HG02678 (cell line): Measurements from ENCODE around the gene MTCH1.
"Not testable (repeated sequence)": the region's sequence is repeated elsewhere in the genome, so short reads cannot be mapped to it uniquely, and the experiment has no call there.

ENCODE experiments used
- ATAC-seq: cut with Tn5 transposase; IDR thresholded peaks from one replicate; pipeline ENCODE4 v1.9.1; 2021; ENCODE audit warnings: mild to moderate bottlenecking, moderate library complexity; ENCODE audit not compliant: unreplicated experiment

Gene MTCH1

DNA sequence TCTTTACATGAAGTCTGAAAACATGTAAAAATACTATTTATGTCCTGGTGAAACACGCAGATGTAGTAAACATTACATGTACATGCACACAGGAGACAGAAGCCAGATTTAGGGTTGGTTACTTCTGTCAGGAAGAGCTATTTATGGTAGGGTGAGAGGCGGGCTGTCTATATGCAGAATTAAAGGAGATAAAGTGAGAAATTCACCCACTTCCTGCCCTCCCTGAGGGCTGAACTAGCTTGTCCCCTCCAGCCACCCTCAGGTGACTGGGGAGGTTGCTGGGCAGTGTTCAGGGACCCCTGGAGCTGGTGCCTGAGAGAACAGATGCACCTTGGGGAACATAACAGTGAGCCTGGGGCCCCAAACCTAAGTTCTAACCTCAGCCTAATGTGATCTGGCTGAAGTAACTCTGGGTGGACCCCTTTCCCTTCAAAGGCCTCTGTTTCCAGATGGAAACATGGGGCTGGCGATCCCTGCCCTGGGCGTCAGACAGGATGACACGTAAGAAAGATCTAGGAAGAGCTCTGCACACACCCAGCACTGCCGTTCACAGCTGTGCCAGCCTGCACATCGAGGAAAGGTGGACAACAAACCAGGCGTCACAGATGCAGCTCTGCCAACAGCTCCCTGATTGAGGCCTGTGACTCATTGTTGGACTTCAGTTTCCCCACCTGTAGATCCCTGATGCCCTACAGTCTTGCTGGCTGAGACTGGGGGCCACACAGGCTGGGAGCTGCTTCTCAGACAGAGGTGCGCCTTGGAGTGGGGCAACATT, 30.1 kb downstream of the MTCH1 start:
- no peak for ATAC-seq

GRCh38 chr6:36955136-36955535, 30.9 kb downstream of the MTCH1 start:
- ATAC-seq = no peak

DNA sequence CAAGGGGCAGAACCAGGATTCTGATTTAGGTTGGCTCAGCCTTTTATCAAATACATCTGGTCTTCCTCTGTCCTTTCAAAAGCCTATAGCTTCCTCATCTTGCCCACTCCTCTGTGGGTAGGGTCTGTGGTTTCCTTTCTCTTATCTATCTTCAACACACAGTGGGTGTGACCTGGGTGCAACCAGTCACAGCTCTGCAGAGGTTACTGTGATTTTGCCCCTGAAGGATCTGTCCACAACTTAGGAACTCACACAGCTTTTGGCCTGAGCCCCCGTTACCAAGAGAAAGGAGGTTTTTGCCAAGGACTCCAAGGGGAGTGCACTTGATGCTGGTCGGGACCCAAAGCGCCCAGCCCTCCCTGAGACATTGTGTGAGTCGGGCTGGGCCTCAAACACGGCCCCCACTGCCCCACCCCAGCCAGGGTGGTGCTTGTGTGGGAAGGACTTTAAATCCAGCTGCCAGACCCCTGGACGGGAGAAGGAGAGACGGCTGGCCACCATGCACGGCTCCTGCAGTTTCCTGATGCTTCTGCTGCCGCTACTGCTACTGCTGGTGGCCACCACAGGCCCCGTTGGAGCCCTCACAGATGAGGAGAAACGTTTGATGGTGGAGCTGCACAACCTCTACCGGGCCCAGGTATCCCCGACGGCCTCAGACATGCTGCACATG, 31.6 kb downstream of the MTCH1 start, which contains the start of gene PI16:
Gene PI16 (plus strand): TSS at position 477 of the 670 bp plus-strand sequence. CDS start 23 bp downstream, at position 500.
- ATAC-seq = no peak

DNA sequence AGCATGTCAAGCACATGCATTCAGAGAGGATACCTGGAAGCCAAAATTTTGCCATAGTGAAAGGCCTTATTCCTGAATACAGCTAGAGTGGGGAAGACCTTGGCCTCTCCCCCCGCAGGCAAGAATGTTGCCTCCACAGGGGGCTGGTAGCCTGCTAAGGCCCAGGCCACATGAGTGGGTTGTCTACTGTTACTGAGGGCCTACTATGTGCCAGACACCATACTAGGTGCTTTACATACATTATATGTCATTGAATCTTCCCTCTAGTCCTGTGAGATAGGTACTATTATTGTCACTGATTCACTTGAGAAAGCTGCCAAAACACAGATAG, 32.1 kb downstream of the MTCH1 start:
- ATAC-seq = no peak

- ATAC-seq = no peak
Observed at GRCh38 chr6:36949636-36950035, 36.4 kb downstream of the MTCH1 start.

DNA sequence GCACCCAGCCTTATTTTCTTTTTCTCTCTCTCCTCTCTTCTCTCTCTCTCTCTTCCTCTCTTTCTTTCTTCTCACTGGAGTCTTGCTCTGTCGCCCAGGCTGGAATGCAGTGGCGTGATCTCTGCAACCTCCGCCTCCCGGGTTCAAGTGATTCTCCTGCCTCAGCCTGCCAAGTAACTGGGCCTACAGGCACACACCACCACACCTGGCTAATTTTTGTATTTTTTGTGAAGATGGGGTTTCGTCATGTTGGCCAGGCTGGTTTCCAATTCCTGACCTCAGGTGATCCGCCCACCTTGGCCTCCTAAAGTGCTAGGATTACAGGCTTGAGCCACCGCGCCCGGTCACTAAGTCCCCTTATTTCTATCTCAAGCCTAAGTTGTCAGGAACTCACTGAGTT, 36.9 kb downstream of the MTCH1 start:
- ATAC-seq = not testable (repeated sequence)

- no peak for ATAC-seq
Observed at GRCh38 chr6:36947570-36948351, 38.2 kb downstream of the MTCH1 start.

DNA sequence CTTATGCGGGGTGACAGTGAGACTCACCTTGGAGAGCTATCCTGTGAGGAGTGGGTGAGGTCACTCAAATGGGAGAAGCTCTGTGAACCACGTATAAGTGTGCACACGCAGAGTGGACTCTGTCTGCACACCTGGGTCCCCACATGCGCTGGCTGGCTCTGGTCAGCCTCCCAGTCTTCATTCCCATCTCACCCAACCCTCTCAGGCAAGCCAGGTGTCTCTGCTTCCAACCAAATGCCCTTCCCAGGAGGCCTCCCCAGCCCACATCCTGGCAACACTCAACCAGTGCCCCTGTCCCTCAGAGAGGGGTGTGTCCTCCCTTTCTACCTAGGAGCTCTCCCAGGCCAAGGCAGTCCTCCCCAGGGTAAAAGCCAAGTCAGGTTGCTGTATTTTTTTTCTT, 39.5 kb downstream of the MTCH1 start:
- no peak for ATAC-seq

GRCh38 chr6:36945301-36945700, 40.7 kb downstream of the MTCH1 start:
- no peak for ATAC-seq

DNA sequence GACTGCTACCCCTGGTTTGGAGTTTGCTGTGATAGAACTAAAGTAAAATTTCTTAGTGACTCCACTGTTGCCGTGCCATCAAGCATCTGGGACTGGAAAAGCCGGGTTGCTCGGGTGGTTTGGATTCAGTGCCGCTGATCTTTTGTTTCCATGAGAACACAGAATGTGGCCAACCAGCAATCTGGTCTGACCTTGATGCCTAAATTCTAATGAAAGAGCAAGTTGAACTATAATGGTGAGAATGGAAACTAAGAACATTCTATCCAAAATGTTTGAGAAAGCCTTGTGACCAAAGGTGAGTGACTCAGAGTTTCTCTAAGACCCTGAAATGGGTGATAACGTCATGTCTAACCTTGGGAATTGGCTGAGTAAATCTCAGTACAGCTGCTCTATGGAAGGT, 41.3 kb downstream of the MTCH1 start:
- ATAC-seq = no peak

- ATAC-seq = not testable (repeated sequence)
Observed at GRCh38 chr6:36942329-36942728, 43.7 kb downstream of the MTCH1 start.

DNA sequence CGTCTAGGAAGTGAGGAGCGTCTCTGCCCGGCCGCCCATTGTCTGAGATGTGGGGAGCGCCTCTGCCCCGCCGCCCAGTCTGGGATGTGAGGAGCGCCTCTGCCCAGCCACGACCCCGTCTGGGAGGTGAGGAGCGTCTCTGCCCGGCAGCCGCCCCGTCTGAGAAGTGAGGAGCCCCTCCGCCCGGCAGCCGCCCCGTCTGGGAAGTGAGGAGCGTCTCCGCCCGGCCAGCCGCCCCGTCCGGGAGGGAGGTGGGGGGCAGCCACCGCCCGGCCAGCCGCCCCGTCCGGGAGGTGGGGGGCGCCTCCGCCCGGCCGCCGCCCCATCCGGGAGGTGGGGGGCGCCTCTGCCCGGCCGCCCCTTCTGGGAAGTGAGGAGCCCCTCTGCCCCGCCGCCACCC, 44.4 kb downstream of the MTCH1 start:
- ATAC-seq = not testable (repeated sequence)

- ATAC-seq = no peak
Observed at GRCh38 chr6:36940027-36940426, 46.0 kb downstream of the MTCH1 start.

DNA sequence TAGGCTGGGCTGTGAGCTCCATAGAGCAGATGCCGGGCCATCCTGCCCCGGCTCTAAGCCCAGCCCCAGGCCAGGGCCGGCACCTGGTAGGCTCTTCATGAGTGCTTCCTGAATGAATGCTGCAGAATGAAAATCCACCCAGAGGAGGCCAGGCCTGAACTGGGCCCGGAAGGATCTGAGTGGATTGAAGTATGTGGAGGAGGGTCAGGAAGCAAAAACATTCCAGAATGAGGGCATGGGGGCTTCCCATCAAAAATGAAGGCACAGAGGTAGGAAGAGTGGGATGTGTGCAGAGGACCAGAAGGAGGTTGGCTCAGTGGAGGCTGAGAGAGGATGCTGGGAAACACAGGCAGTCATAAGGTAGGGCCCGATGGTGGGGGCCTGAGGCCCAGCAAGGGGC, 47.0 kb downstream of the MTCH1 start:
- ATAC-seq = not testable (repeated sequence)

- ATAC-seq = no peak
Observed at GRCh38 chr6:36938536-36938935, 47.5 kb downstream of the MTCH1 start.

GRCh38 chr6:36937896-36938295, 48.1 kb downstream of the MTCH1 start:
- ATAC-seq = no peak

DNA sequence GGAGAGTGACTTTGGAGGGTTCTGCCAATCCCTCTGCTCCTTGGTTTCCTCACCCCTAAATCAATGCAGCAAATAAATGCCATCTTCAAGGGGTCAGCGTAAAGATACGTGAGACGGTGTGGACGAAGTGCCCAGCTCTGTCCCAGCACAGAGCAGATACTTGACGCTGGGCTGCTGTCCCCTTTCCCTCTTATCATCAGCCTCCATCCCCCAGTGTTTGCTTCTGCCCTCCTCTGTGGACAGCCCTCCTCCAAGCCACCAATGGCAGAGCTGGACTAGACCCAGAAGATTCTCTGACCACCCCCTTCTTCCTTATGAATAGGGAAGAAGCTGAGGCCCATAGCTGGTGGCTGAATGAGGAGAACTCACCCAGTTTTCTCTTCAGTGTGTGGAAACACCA, 49.2 kb downstream of the MTCH1 start:
- no peak for ATAC-seq

GRCh38 chr6:36934901-36935300, 51.1 kb downstream of the MTCH1 start:
- no peak for ATAC-seq

GRCh38 chr6:36933519-36933918, 52.5 kb downstream of the MTCH1 start:
- ATAC-seq = no peak

GRCh38 chr6:36933102-36933501, 52.9 kb downstream of the MTCH1 start:
- ATAC-seq = no peak

DNA sequence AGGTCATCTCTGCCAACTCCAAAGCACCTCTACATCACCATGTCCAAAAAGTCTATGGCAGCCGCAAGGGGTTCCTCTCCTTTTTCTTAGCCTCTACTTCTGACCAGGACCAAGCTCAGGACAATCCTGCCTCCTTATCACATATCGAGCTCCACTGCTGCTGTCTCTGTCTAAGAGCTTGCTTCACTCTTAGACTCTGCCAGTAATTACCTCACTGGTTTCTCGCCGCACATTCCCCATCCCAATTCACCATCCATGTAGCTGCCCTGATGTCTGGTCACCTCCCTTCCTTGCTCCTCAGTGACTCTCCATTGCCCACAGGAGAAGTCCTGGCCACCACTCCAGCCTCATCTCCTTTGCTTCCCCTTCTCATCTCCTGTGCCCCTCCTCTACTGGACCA, 55.5 kb downstream of the MTCH1 start:
- no peak for ATAC-seq

DNA sequence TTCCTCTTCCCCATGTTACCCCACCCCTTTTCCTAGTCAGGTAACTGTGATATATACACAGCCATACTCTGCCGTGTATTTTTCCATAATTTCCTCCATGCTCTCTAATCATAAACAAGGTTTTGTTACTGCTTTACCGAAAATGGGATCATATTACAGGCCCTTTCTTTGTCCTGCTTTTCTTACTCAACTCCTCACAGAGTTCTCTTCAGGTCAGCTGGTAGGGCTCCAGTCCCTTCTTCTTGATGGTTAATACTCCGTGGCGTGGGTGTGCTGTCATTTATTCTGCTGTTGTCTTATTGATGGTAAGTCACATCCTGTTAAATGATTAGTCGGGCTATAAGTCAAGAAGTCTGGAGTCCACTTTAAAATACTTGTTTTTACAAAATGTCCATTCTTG, 56.4 kb downstream of the MTCH1 start:
- no peak for ATAC-seq
